DMS53 treated with DMSO at 0.1 percent for 48 hours (cell line): ENCODE measurements around the gene PGAP3.

ENCODE experiments used
- DNase-seq: peaks from one replicate; lab custom pipeline; 2025; ENCODE audit not compliant: unreplicated experiment; lab: John Stamatoyannopoulos, UW

PGAP3 gene

DNA sequence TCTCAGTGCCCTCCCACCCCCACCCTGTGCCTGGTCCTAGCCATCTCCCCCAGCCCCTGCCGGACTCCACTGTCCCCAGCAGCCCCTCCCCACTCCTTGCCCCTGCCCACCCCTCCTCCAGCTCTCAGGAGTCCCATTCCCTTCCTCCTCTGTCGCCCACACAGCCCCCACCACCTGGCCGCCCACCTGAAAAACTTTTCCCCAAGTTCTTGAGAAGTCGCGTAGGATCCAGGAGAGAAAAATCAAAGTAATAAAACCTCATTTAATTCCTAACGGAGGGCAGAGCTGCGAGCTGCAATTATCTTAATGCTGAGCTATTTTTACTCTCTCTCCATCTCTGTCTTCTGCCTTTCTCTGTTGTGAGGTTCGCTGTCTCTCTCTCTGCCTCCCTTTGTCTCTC lies 63.5 kb downstream of the PGAP3 start:
- DNase-seq = no peak

DNA sequence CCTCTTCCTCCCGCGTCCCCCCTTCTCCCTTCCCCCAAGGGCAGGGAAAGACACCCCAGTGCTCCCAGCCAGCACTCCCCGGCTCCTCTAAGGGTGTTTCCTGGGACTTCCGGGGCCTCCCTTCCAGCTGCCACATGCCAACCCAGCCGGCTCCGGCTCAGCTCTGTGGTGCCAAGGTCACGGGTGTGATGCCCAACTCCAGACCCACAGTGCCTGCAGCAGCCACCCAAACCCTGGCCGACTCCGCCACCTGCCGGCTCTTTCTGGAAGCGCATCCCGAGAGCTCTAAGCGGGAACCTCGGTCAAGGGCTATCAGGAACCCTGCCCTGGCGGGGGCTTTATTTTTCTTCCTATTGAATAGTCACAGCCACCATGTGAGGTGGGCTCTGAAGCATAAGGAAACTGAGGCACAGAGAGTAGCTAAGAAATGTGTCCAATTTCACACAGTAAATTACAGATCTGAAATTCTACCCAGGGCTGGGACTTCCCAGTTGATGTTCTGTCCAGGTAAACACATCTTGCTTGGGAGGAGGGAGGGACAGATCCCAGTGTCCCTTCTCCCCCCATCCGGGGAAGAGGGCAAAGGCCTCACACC lies 64.4 kb downstream of the PGAP3 start:
- peak; percentile 27 for DNase-seq

DNA sequence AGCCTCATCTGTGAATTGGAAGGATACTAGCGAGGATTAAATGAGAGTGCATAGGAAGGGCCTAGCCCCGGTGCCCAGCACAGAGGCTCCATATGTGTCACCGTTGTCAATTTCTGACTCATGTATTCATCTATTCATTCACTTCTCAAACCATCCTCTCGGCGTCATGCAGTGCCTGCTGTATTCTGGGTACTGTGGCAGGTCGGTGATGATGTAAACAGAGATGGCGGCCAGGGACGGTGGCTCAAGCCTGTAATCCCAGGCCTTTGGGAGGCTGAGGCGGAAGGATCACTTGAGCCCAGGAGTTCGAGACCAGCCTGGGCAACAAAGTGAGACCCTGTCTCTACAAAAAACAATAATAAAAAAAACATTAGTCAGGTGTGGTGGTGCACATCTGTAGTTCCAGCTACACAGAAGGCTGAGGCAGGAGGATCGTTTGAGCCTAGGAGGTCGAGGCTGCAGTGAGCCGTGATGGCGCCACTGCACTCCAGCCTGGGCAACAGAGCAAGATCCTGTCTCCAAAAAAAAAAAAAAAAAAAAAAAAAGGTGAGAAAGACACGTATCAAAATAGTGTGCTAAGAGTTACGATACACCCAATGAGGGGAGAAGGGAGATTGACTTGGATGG lies 65.4 kb downstream of the PGAP3 start:
- no peak for DNase-seq

DNA sequence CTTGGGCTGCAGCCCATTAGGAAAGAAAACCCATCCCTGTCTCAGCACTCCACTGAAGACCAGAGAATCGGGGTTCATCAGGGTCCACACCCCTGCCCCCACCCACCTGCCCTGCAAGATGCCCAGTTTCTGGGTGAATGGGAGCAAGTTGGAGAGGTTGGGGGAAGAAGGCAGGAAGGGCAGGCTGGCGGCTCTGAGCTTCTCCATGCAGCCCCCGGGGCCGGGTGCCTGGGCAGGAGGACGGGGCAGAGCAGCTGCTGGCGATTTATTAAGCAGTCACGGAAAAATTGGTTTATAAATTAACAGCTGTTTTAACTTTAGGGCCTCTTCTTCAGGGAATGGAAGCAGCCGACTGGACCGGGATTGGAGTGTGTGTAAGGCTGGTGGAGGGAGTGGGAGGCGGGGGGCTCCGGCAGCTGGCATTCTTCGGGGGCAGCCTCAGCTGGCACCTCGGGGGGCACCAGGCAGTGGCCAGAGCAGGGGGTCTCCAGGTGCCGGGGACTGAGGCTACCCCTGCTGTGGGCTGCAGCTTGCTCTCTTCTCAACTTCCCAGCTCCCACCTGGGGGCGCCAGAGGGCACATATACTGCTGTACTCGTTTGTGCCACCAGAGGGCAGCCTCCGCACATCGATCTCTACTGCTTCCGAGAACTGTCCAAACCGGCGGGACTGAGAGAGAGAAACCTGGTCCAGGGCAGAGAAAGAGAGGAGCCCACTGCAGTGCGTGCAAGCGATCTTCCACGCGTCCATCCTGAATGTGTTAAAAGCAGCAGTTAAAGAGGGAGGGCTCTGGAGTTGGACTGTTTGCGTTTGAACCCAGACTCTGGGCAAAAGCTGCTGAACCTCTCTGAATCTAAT lies 66.1 kb downstream of the PGAP3 start:
- peak; percentile 52 for DNase-seq
